SU-DHL-6 (cell line): ENCODE results near the gene CFDP1.

Experiments
- H2AFZ ChIP-seq: fragments of 200-600 bp; sonication (generic); 2 replicates; pipeline ENCODE4 v1.6.1; 2014; ENCODE audit warnings: low read depth, mild to moderate bottlenecking, moderate library complexity, mixed read lengths, antibody characterized with exemption, low read length; ENCODE audit not compliant: severe bottlenecking
- H3F3A ChIP-seq: fragments of 200-600 bp; shearing (Covaris generic); 2 replicates; pipeline ENCODE4 v1.6.0; 2016; ENCODE audit warnings: antibody characterized with exemption, mild to moderate bottlenecking; ENCODE audit not compliant: insufficient read depth
- H3K27ac ChIP-seq: fragments of 200-600 bp; sonication (generic); 2 replicates; pipeline ENCODE4 v1.5.1; 2016; ENCODE audit warnings: low read depth, mild to moderate bottlenecking, low read length, moderate library complexity, mixed read lengths
- H3K27me3 ChIP-seq: fragments of 200-600 bp; sonication (generic), shearing (Covaris generic); 2 replicates; pipeline ENCODE4 v1.6.0; 2014; ENCODE audit warnings: mild to moderate bottlenecking, low read length
- H3K36me3 ChIP-seq: fragments of 200-600 bp; sonication (generic); 2 replicates; pipeline ENCODE4 v1.6.1; 2014; ENCODE audit warnings: mild to moderate bottlenecking, low read length, mixed read lengths
- H3K4me2 ChIP-seq: fragments of 300-600, 200-600 bp; shearing (Covaris generic), sonication (generic); 2 replicates; pipeline ENCODE4 v1.6.0; 2014; ENCODE audit warnings: low read length, low read depth, mild to moderate bottlenecking; ENCODE audit not compliant: poor library complexity, severe bottlenecking
- H3K4me3 ChIP-seq: fragments of 200-600 bp; sonication (generic); 2 replicates; pipeline ENCODE4 v1.5.1; 2014; ENCODE audit warnings: antibody characterized with exemption, low read length, mild to moderate bottlenecking, mixed read lengths; ENCODE audit not compliant: insufficient read depth, poor library complexity, severe bottlenecking
- H3K79me2 ChIP-seq: fragments of 200-600 bp; sonication (generic); 2 replicates; pipeline ENCODE4 v1.6.1; 2014; ENCODE audit warnings: mild to moderate bottlenecking, low read length, moderate library complexity; ENCODE audit not compliant: insufficient read depth
- H3K9ac ChIP-seq: fragments of 200-600 bp; sonication (generic); 2 replicates; pipeline ENCODE4 v1.7.0; 2014; ENCODE audit warnings: mild to moderate bottlenecking, low read length
- H3K9me2 ChIP-seq: fragments of 200-600 bp; sonication (generic); replicated peaks from 2 replicates; pipeline ENCODE4 v1.6.1; 2014; ENCODE audit warnings: low read length; ENCODE audit not compliant: insufficient read depth
- H3K9me3 ChIP-seq: fragments of 200-600 bp; sonication (generic); 2 replicates; pipeline ENCODE4 v1.6.1; 2014; ENCODE audit warnings: low read length, mixed read lengths; ENCODE audit not compliant: insufficient read depth
- H4K20me1 ChIP-seq: fragments of 200-600 bp; sonication (generic); 2 replicates; pipeline ENCODE4 v1.6.1; 2014; ENCODE audit warnings: low read depth, mild to moderate bottlenecking, antibody characterized with exemption, low read length, moderate library complexity, mixed read lengths
- EZH2phosphoT487 ChIP-seq: fragments of 200-600 bp; sonication (generic), shearing (Covaris generic); conservative IDR thresholded peaks from 2 replicates; pipeline ENCODE4 v1.6.1; 2018; ENCODE audit warnings: mild to moderate bottlenecking, antibody characterized with exemption, low read length, moderate library complexity, mixed read lengths
- TF ChIP-seq, protein P1 (sequence below): fragments of 200-600 bp; sonication (generic); IDR thresholded peaks from one replicate; pipeline ENCODE4 v1.5.1; 2017; ENCODE audit warnings: antibody characterized with exemption, mild to moderate bottlenecking, low read length, moderate library complexity; ENCODE audit not compliant: insufficient read depth, poor library complexity, severe bottlenecking

Gene CFDP1

DNA sequence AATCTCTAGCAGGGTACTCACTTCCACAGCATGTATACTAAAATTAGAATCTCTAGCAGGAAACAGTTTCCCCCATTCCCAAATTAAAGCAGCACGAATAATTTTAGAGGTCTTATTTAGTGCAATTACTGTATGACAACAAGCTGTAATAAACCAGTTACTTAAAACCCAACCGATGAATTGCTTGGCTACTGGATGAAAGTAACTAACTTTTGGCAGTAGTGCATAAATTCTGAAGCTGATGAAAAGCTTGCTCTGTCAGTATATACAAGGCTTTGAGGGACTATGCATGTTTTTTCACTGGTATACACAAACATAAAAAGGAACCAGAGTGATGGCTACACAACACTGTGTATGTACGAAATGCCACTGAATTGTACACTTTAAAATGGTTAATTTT is 89.4 kb downstream of the CFDP1 start:
- no peak overlapping the region for H3K4me2 ChIP-seq
- H3K9ac ChIP-seq, result no peak overlapping the region
- H3K9me3 ChIP-seq, result no peaks in the 10 kb centered on the region
- no peak overlapping the region for H3K4me3 ChIP-seq
- H2AFZ ChIP-seq, result no peak overlapping the region
- H3K9me2 ChIP-seq, result no peaks in the 10 kb centered on the region
- H3K79me2 ChIP-seq, result no peaks in the 10 kb centered on the region
- no peak overlapping the region for H3K27ac ChIP-seq
- no peaks in the 10 kb centered on the region for H3F3A ChIP-seq
- no peaks in the 10 kb centered on the region for H3K27me3 ChIP-seq
- TF ChIP-seq, protein P1, sequence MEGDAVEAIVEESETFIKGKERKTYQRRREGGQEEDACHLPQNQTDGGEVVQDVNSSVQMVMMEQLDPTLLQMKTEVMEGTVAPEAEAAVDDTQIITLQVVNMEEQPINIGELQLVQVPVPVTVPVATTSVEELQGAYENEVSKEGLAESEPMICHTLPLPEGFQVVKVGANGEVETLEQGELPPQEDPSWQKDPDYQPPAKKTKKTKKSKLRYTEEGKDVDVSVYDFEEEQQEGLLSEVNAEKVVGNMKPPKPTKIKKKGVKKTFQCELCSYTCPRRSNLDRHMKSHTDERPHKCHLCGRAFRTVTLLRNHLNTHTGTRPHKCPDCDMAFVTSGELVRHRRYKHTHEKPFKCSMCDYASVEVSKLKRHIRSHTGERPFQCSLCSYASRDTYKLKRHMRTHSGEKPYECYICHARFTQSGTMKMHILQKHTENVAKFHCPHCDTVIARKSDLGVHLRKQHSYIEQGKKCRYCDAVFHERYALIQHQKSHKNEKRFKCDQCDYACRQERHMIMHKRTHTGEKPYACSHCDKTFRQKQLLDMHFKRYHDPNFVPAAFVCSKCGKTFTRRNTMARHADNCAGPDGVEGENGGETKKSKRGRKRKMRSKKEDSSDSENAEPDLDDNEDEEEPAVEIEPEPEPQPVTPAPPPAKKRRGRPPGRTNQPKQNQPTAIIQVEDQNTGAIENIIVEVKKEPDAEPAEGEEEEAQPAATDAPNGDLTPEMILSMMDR, result no peak
- TF ChIP-seq EZH2phosphoT487, result no peak
- H4K20me1 ChIP-seq, result no peaks in the 10 kb centered on the region
- H3K36me3 ChIP-seq, result no peaks in the 10 kb centered on the region

DNA sequence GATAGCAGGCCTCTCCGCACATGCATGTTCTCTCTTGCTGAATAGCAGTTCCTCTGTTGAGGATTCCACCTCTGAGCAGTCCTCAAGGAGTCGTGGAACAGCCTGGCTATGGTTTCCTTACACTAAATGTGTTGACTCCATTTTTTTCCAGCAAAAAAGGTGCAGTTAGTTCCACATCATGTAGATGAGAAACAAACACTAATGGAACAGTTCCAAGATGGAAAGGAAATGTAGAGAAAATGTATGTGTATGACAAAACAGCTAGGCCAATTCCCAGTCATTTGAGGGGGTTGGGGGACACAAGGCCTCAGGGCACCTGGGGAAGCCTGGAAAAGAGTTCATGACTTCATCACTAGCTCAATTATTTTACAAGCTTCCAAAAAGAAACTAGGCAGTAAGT is 90.0 kb downstream of the CFDP1 start:
- Histone ChIP-seq H4K20me1 (no peaks in the 10 kb centered on the region), H3K27ac (no peak overlapping the region), H3K79me2 (no peaks in the 10 kb centered on the region), H3K4me3 (no peak overlapping the region), H3K27me3 (no peaks in the 10 kb centered on the region), H3K9me2 (no peaks in the 10 kb centered on the region), H3F3A (no peaks in the 10 kb centered on the region), H3K9ac (no peak overlapping the region), H2AFZ (no peak overlapping the region), H3K4me2 (no peak overlapping the region), H3K36me3 (no peaks in the 10 kb centered on the region), H3K9me3 (no peaks in the 10 kb centered on the region)
- TF ChIP-seq, protein P1, result no peak
- no peak for TF ChIP-seq EZH2phosphoT487

DNA sequence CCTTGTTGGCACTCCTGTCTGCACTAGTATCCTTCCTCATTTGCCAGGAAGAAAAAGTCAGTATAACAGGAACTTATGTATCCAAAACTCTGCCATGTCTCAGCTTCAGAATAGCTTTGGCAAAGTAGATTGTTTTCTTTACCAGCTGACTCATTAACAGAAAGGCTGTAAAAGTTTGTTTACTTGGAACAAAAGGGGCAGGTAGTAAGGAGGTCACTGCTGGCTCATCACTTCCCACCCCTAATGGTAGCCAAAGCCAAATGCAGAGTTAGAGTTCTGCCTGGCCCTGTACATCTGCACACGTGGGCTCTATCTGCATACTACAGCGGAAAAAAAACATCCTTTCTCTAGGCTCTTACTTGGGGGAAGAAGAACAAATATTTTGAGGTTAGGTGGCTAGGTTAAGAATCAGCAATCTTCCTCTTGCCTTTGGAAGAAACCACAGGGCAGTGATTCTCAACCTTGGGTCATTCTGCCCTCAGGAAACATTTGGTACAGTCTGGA is 90.9 kb downstream of the CFDP1 start:
- H3F3A ChIP-seq, result no peaks in the 10 kb centered on the region
- H3K4me3 ChIP-seq, result no peak overlapping the region
- H4K20me1 ChIP-seq, result no peaks in the 10 kb centered on the region
- no peaks in the 10 kb centered on the region for H3K27me3 ChIP-seq
- no peak overlapping the region for H3K27ac ChIP-seq
- H3K9me3 ChIP-seq, result no peaks in the 10 kb centered on the region
- H3K9me2 ChIP-seq, result no peaks in the 10 kb centered on the region
- no peak overlapping the region for H3K4me2 ChIP-seq
- no peaks in the 10 kb centered on the region for H3K36me3 ChIP-seq
- no peaks in the 10 kb centered on the region for H3K79me2 ChIP-seq
- TF ChIP-seq, protein P1, result no peak
- no peak for TF ChIP-seq EZH2phosphoT487
- no peak overlapping the region for H2AFZ ChIP-seq
- no peak overlapping the region for H3K9ac ChIP-seq
